DND-41 (cell line): ENCODE data around the gene POLDIP3.

Experiments used
- CTCF ChIP-seq: IDR thresholded peaks from 2 replicates; pipeline ENCODE4 v1.5.1; 2012; ENCODE audit warnings: borderline replicate concordance, low read length, moderate library complexity, mild to moderate bottlenecking; ENCODE audit not compliant: poor library complexity, severe bottlenecking; ENCODE audit errors: extremely low read depth
- EZH2 ChIP-seq: IDR thresholded peaks from 3 replicates; pipeline ENCODE4 v1.6.1; 2012; ENCODE audit warnings: borderline replicate concordance, low read depth, mild to moderate bottlenecking, moderate library complexity, low read length, inconsistent platforms; ENCODE audit not compliant: severe bottlenecking

DNA sequence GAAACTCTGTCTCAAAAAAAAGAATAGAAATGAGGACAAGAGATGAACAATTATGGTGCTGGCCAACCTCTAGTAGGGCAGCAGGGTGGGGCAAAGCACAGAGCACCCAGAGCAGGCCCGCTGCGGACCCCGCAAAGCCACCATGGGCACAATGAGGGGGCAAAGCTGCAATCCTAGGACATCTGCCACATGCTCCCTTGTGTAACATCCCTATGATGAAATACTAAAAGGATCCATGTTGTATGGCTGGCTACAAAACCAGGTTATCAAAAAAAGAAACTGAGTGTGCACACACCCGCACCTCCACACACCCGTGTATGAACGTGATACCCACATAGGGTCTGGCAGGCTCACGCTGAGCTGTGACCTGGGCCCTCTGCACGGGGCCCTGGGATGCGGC, 18.3 kb upstream of the POLDIP3 start:
- TF ChIP-seq EZH2, result no peak
- TF ChIP-seq CTCF, result no peak
